ENCODE data around the gene GRAMD1A. TPM values are rescaled to one million over a fixed set of nuclear protein-coding genes. Genes with fewer than 3 reads are reported as not detected.
"Not testable (repeated sequence)": the region's sequence is repeated elsewhere in the genome, so short reads cannot be mapped to it uniquely, and the experiment has no call there.

GRAMD1A gene
- total RNA-seq, 1 donor from 2014 or later, result 31.7 TPM

- no peak for DNase-seq (ENCODE audit: low read depth)
Observed at GRCh38 chr19:35002037-35002535, 2.0 kb downstream of the GRAMD1A start.

DNA sequence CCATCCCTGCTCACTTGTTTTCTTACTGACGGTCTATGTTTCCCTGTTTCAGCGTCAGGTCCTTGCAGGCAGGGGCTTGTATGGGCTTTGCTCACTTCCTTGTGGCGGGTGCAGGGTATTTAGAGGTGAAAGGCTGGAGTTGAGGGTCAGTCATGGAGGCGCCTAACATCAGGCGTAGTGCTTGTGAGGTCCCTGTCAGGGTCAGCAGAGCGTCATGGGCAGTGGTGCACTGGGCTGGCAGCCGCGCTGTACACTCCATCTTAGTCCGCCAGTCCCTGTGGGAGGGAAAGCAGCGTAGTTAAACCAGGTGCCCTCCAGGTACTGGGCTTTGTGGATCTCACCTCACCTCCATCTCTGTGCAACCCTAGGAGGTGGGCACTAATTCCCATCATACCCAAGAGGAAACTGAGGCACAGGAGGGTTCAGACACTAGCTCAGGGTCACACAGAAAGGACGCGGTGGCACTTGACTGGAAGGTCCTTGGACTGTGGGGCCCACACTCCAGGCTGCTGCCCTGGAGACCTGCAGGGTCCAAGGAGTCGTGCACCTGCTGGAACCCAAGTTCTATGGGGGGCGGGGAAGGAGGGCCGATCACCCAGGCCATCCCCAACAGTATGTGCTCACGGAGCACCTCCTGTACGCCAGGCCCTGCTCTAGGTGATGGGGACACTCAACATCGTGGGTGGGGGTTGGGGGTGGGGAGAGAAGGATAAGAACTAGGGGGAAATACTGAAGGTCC lies 4.6 kb downstream of the GRAMD1A start:
- DNase-seq (ENCODE audit: low read depth), result no peak

GRCh38 chr19:35005256-35005977 lies 5.3 kb downstream of the GRAMD1A start:
- no peak for DNase-seq (ENCODE audit: low read depth)

DNA sequence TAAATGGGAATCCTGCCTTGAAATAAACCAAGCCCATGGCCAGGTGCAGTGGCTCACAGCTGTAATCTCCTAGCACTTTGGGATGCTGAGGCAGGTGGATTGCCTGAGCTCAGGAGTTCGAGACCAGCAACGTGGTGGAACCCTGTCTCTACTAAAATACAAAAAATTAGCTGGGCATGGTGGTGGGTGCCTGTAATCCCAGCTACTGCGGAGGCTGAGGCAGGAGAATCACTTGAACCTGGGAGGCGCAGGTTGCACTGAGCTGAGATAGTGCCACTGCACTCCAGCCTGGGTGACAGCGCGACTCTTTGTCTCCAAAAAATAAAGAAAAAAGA lies 5.9 kb downstream of the GRAMD1A start:
- not testable (repeated sequence) for DNase-seq (ENCODE audit: low read depth)

GRCh38 chr19:35006342-35006998 lies 6.3 kb downstream of the GRAMD1A start:
- DNase-seq (ENCODE audit: low read depth), result peak; percentile 44

GRCh38 chr19:35006999-35007365 lies 6.9 kb downstream of the GRAMD1A start:
- DNase-seq (ENCODE audit: low read depth), result no peak

- not testable (repeated sequence) for DNase-seq (ENCODE audit: low read depth)
Observed at GRCh38 chr19:35007427-35007826, 7.3 kb downstream of the GRAMD1A start.

DNA sequence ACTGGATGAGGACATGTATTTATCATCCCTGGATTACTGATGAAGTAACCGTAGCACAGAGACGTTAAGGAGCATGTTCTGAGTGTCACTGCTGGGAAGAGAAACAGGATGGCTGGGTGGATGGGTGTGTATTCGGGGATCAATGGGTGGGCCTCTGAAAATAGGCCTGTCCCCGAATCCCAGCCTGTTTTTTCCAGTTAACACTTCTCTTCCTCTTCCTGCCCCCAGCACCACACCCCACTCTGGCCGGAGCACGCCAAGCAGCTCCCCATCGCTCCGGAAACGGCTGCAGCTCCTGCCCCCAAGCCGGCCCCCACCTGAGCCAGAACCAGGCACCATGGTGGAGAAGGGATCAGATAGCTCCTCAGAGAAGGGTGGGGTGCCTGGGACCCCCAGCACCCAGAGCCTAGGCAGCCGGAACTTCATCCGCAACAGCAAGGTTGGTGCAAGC lies 8.8 kb downstream of the GRAMD1A start:
- DNase-seq (ENCODE audit: low read depth), result no peak

DNA sequence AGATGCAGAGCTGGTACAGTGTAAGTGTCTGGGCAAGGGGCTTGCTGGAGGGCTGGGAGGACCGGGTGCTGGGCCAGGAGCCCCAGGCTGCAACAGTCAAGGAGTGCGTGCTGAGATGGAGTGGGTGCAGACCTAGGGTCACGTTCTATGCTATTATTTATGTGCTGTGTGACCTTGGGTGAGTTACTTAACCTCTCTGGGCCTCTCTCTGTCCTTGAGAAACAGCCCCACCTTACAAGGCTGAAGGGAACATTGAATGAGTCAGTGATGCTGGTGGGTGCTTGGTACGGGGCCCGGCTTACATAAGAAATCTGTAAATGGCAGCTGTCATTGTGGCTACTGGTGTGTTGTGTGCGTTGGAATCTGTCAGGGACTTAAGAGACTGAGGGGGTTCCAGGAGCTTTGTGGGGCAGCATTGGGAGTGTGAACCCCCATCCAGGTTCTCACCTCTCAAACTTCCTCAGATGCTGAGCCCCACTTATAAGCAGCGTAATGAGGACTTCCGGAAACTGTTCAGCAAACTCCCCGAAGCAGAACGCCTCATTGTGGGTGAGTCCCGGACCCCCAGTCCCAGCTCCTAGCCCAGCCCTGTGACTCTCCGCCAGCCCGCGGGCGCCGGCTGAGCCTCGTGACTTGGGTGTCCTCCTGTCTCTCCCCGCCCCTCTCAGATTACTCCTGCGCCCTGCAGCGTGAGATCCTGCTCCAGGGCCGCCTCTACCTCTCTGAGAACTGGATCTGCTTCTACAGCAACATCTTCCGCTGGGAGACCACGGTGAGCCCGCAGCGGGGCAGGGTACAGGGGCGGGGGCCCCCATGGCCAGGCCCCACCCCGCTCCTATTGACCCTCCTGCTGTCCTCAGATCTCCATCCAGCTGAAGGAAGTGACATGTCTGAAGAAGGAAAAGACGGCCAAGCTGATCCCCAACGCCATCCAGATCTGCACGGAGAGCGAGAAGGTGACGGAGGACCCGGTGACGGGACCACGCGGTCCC lies 9.6 kb downstream of the GRAMD1A start:
- no peak for DNase-seq (ENCODE audit: low read depth)

GRCh38 chr19:35011091-35011689 lies 11.1 kb downstream of the GRAMD1A start:
- no peak for DNase-seq (ENCODE audit: low read depth)

- no peak for DNase-seq (ENCODE audit: low read depth)
Observed at GRCh38 chr19:35011737-35012682, 11.9 kb downstream of the GRAMD1A start.

GRCh38 chr19:35013041-35013819 lies 13.1 kb downstream of the GRAMD1A start:
- no peak for DNase-seq (ENCODE audit: low read depth)

DNA sequence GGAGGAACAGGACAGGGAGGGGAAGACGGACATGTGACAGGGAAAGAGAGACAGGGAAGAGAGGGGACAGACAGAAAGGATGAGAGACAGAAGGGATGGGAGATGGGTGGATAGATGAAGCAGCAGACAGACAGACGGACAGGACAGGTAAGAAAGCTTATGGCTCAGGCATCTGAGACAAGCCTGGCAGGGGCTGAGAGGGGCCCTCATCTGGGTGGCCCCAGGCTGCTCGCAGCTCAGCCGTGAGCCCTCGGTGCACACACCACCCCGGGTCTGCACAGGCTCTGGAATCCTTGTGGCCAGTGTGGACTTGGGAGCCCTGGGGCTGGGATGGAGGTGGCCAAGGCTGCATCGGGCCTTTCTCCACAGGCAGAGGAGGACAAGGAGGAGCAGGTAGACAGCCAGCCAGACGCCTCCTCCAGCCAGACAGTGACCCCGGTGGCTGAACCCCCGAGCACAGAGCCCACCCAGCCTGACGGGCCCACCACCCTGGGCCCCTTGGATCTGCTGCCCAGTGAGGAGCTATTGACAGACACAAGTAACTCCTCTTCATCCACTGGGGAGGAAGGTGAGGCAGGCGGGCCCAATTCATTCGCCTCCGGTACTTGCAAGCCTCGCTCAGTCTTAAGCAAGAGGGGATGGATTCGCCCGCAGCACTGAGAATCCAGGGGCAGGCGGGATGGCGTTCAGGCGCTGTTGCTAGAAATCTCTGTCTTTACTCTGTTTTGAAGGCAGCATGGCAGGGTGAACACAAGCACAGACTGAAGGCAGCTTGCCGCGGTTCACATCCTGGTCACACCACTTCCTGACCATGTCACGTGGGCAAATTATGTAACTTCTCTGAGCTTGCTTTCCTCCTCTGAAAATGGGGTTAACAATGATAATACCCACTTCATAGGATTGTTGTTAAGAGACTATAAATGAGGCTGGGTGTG lies 14.0 kb downstream of the GRAMD1A start:
- no peak for DNase-seq (ENCODE audit: low read depth)

GRCh38 chr19:35014774-35015173 lies 14.7 kb downstream of the GRAMD1A start:
- not testable (repeated sequence) for DNase-seq (ENCODE audit: low read depth)

DNA sequence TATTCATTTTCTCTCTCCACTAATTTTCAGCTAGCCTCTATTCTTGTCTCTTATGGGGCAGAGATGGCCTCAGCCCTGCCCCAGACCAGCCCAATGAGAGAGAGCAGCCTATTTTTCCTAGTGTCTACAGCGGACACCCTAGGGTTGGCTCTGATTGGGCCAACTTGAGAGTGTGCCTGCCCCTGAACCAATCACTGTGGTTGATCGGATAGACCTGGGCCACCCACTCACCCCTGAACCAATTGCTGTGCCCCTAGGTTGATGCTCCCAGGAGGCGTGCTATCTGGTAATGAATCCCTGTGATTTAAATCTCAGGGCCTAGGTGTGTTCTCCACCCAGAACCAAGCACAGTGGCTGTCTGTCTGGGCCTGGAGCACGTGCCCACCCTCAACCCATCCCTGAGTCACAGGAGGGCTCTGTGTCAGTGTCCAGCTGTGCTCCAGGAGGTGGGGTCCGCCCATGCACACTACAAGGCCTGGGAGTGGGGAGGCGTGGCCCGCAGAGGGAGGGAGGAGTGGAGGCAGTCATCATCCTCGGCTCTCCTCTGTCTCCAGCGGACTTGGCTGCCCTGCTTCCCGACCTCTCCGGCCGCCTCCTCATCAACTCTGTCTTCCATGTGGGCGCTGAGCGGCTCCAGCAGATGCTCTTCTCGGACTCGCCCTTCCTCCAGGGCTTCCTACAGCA lies 15.3 kb downstream of the GRAMD1A start:
- no peak for DNase-seq (ENCODE audit: low read depth)

GRCh38 chr19:35015954-35016351 lies 15.8 kb downstream of the GRAMD1A start:
- DNase-seq (ENCODE audit: low read depth), result no peak

DNA sequence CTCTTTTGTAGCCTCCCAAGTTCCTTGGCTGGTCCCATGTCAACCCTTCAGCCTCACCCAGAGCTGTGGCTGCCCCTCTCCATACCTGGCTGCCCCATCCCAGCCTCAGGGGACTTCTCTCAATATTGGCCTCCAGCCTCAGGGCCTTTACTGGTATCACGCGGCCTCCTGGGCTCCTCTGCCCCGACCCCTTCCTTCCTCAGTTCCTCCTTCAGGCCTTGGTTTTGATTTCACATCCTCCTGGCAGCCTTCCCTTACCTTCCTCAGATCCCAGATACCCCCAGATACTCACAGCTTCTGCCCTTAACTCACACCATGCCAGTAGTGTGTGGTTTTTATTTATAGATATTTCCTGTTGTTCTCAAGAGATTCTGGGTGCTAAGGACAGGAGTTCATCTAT lies 17.4 kb downstream of the GRAMD1A start:
- DNase-seq (ENCODE audit: low read depth), result no peak

Data from renal cortical epithelial cell (primary cell).